Choroid plexus epithelial cell (primary cell): Measurements from ENCODE around the gene CD177.
A peak's percentile ranks its signal among the peaks of the same experiment; 100 is the strongest.
"Not testable (repeated sequence)": the region's sequence is repeated elsewhere in the genome, so short reads cannot be mapped to it uniquely, and the experiment has no call there.

Experiments
- DNase-seq: peaks from one replicate; pipeline ENCODE4 v3.0.0-alpha.2; 2010; ENCODE audit warnings: low read depth
- H3K4me3 ChIP-seq: 2 replicates; pipeline ENCODE4 v1.5.1; 2011; ENCODE audit warnings: low read depth, mild to moderate bottlenecking, control low read depth, low read length, moderate library complexity
- TF ChIP-seq, protein P1 (sequence below): conservative IDR thresholded peaks from 2 replicates; pipeline ENCODE4 v1.5.1; 2011; ENCODE audit warnings: low read depth, mild to moderate bottlenecking, control low read depth, inconsistent platforms, low read length, moderate library complexity

The CD177 gene

GRCh38 chr19:43372462-43372861 lies 19.0 kb downstream of the CD177 start:
- peak; percentile 2 for DNase-seq
- TF ChIP-seq, protein P1, sequence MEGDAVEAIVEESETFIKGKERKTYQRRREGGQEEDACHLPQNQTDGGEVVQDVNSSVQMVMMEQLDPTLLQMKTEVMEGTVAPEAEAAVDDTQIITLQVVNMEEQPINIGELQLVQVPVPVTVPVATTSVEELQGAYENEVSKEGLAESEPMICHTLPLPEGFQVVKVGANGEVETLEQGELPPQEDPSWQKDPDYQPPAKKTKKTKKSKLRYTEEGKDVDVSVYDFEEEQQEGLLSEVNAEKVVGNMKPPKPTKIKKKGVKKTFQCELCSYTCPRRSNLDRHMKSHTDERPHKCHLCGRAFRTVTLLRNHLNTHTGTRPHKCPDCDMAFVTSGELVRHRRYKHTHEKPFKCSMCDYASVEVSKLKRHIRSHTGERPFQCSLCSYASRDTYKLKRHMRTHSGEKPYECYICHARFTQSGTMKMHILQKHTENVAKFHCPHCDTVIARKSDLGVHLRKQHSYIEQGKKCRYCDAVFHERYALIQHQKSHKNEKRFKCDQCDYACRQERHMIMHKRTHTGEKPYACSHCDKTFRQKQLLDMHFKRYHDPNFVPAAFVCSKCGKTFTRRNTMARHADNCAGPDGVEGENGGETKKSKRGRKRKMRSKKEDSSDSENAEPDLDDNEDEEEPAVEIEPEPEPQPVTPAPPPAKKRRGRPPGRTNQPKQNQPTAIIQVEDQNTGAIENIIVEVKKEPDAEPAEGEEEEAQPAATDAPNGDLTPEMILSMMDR = no peak
- no peak overlapping the region for H3K4me3 ChIP-seq

DNA sequence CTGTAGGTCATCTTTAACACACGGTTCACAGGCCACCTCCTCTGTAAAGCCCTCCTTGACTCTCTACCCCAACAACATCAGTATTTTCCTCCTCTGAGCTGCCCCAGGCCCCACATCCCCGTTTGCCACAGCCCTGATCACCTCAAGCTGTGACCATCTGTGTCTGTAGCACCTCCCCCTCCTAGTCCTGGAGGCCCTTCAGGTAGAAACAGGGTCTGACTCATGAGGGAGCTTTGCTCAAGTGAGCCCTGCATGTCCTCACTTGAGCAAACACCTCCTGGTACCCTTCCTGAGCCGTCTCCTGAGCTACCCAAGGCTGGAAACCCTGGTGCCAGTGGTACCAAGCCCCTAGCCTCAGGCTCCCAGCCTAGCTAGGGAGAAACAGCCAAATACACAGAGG lies 24.1 kb downstream of the CD177 start:
- not testable (repeated sequence) for DNase-seq

DNA sequence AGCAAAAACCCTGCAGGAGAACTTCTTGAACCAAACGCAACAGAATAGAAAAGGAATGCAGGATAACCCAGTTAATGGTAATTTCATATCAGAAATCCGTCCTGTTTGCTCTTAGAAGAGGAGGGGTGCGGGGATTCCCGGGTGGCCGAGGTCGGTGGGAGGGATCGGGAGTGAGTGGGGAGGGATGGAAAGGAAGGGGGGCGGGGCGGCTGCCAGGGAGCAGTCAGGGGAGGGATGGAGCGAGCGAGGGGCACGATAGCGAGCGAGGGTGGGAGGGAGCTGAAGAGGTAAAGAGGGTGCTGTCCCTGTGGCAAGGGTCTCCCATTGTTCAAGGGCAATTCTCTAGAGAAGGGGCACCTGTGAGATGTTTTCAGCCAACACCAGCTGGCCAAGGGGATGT lies 26.5 kb downstream of the CD177 start:
- TF ChIP-seq, protein P1 = no peak
- no peak overlapping the region for H3K4me3 ChIP-seq

More for the DNA sequence above, 24.1 kb downstream of the CD177 start:
- H3K4me3 ChIP-seq = not testable (repeated sequence)

GRCh38 chr19:43380771-43381386 lies 27.4 kb downstream of the CD177 start:
- H3K4me3 ChIP-seq = no peak overlapping the region
- no peak for DNase-seq
- TF ChIP-seq, protein P1 = no peak

More for the DNA sequence above, 26.5 kb downstream of the CD177 start:
- DNase-seq = no peak

DNA sequence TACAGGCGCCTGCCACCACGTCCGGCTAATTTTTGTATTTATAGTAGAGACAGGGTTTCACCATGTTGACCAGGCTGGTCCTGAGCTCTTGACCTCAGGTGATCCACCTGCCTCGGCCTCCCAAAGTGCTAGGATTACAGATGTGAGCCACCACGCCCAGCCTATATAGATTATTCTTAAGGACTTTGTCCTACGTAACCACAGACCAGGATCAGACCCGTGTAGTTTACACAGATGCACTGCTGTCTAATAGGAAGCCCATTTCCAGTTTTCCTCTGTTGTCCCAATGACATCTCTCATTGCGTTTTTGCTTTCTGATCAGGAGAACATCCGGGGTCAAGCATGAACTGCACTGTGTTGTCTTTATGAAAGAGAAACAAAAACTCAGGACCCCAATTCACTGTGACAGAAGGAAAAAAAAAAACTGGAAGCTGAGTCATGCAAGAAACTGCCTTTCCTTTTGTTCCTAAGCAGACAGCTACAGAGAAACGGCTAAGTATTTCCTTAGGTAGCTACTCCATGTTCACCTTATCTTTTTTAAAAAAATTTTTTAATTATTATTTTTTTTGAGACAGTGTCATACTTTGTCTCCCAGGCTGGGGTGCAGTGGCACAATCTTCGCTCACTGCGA lies 29.2 kb downstream of the CD177 start:
- not testable (repeated sequence) for H3K4me3 ChIP-seq, DNase-seq

DNA sequence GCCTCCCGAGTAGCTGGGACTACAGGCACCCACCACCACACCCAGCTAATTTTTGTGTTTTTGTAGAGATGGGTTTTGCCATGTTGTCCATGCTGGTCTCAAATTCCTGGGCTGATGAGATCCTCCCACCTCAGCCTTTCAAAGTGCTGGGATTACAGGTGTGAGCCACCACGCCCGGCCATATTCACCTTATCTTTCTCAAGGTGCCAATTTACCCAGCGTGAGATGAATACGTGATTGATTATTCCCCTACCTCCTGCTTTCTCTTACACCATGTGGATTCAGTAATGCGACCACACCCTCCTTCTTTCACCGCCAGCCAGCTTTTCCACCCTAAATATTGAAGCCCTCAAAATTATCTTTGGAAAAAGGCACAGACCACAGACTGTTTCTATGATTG lies 29.8 kb downstream of the CD177 start:
- DNase-seq, H3K4me3 ChIP-seq: not testable (repeated sequence)

- not testable (repeated sequence) for H3K4me3 ChIP-seq, DNase-seq
These were observed 30.3 kb downstream of the CD177 start for GRCh38 chr19:43383759-43384158.

- not testable (repeated sequence) for H3K4me3 ChIP-seq
- DNase-seq = peak; percentile 6
These were observed 37.5 kb downstream of the CD177 start for GRCh38 chr19:43390903-43391551.

- H3K4me3 ChIP-seq, DNase-seq: not testable (repeated sequence)
These were observed 38.1 kb downstream of the CD177 start for GRCh38 chr19:43391552-43391935.

GRCh38 chr19:43393501-43393900 lies 40.0 kb downstream of the CD177 start:
- not testable (repeated sequence) for DNase-seq

DNA sequence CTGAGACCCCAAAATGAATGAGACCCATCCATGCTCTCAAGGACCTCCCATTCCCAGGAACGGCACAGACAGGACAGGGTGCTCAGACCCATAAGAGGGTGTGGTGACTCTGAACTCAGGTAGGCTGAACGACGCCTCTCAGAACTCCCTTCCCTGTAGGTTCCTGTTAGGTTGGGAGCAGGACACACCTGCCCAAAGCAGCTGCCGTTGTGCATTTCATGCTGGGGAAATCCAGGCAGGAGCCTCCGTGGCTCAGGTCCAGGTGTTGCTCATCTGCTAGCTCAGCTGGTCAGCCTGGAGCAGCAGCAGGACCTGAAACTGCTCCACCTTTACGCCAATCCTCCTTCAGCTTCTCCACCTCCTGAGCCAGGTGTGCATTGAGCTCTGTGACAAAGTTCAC lies 42.1 kb downstream of the CD177 start:
- no peak for DNase-seq
- no peak overlapping the region for H3K4me3 ChIP-seq
- TF ChIP-seq, protein P1 = no peak

More at GRCh38 chr19:43393501-43393900, 40.0 kb downstream of the CD177 start:
- not testable (repeated sequence) for H3K4me3 ChIP-seq
